ENCODE measurements around the gene PRDM15.

The PRDM15 gene

GRCh38 chr21:41846536-41846935, 32.6 kb downstream of the PRDM15 start:
- DNase-seq (ENCODE audit: extremely low read depth in 1 of 2, low read depth in 1 of 2) = no peak

GRCh38 chr21:41846033-41846317, 33.2 kb downstream of the PRDM15 start:
- DNase-seq (ENCODE audit: extremely low read depth in 1 of 2, low read depth in 1 of 2) = no peak

GRCh38 chr21:41845310-41846032, 33.7 kb downstream of the PRDM15 start:
- DNase-seq (ENCODE audit: extremely low read depth in 1 of 2, low read depth in 1 of 2) = no peak

GRCh38 chr21:41843584-41843983, 35.6 kb downstream of the PRDM15 start:
- no peak for DNase-seq (ENCODE audit: extremely low read depth in 1 of 2, low read depth in 1 of 2)

GRCh38 chr21:41840880-41841279, 38.3 kb downstream of the PRDM15 start:
- no peak for DNase-seq (ENCODE audit: extremely low read depth in 1 of 2, low read depth in 1 of 2)

GRCh38 chr21:41839387-41840000, 39.6 kb downstream of the PRDM15 start:
- no peak for DNase-seq (ENCODE audit: extremely low read depth in 1 of 2, low read depth in 1 of 2)

GRCh38 chr21:41837756-41838297, 41.3 kb downstream of the PRDM15 start:
- no peak for DNase-seq (ENCODE audit: extremely low read depth in 1 of 2, low read depth in 1 of 2)

- no peak for DNase-seq (ENCODE audit: extremely low read depth in 1 of 2, low read depth in 1 of 2)
These were observed 42.8 kb downstream of the PRDM15 start for GRCh38 chr21:41836166-41837015.

- DNase-seq (ENCODE audit: extremely low read depth in 1 of 2, low read depth in 1 of 2) = no peak
These were observed 43.4 kb downstream of the PRDM15 start for GRCh38 chr21:41835711-41836154.

- DNase-seq (ENCODE audit: extremely low read depth in 1 of 2, low read depth in 1 of 2) = no peak
These were observed 44.0 kb downstream of the PRDM15 start for GRCh38 chr21:41834926-41835663.

GRCh38 chr21:41834252-41834925, 44.8 kb downstream of the PRDM15 start:
- no peak for DNase-seq (ENCODE audit: extremely low read depth in 1 of 2, low read depth in 1 of 2)

- DNase-seq (ENCODE audit: extremely low read depth in 1 of 2, low read depth in 1 of 2) = no peak
These were observed 45.5 kb downstream of the PRDM15 start for GRCh38 chr21:41833497-41834115.

- DNase-seq (ENCODE audit: extremely low read depth in 1 of 2, low read depth in 1 of 2) = no peak
These were observed 46.3 kb downstream of the PRDM15 start for GRCh38 chr21:41832596-41833496.

GRCh38 chr21:41831866-41832595, 47.1 kb downstream of the PRDM15 start:
- no peak for DNase-seq (ENCODE audit: extremely low read depth in 1 of 2, low read depth in 1 of 2)

GRCh38 chr21:41831453-41831831, 47.7 kb downstream of the PRDM15 start:
- no peak for DNase-seq (ENCODE audit: extremely low read depth in 1 of 2, low read depth in 1 of 2)

- DNase-seq (ENCODE audit: extremely low read depth in 1 of 2, low read depth in 1 of 2) = no peak
These were observed 48.2 kb downstream of the PRDM15 start for GRCh38 chr21:41830764-41831452.

- no peak for DNase-seq (ENCODE audit: extremely low read depth in 1 of 2, low read depth in 1 of 2)
These were observed 48.9 kb downstream of the PRDM15 start for GRCh38 chr21:41830145-41830707.
